ENCODE data around the gene SERPINB5. TPM values are rescaled to one million over a fixed set of nuclear protein-coding genes. Genes with fewer than 3 reads are reported as not detected.

Gene SERPINB5
- total and polyA plus RNA-seq, 2 donors = 5.6 to 27.1 TPM

DNA sequence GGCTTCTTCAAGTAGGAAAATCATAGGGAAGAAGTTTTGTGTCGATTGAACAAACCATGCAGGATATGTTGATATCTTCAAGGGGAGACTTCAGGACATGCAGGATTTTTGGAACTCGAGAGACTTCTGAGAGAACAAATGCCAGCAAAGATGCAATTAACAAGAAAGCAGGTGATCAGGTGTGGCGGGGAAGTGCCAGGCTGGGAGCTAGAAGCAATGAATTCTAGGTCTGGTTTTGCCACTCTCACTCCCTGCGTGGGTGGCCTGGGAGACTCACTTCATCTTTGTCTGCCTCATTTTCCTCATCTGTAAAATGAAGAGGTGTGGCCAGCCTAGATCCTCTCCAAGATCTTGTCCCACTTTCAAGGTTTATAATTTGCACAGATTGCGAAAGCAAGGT is 3.1 kb downstream of the SERPINB5 start:
- H3K36me3 ChIP-seq (ENCODE audit: insufficient read depth) = no peaks in the 10 kb centered on the region
- no peaks in the 10 kb centered on the region for H3K4me1 ChIP-seq (ENCODE audit: insufficient read depth)
- no peak for DNase-seq (ENCODE audit: extremely low spot score)
- H3K4me3 ChIP-seq (ENCODE audit: low read depth, low read length) = no peak overlapping the region
- WGBS = 81% methylated on average over 5 of the region's 5 CpGs
- H3K27ac ChIP-seq (ENCODE audit: low read depth) = no peak overlapping the region

DNA sequence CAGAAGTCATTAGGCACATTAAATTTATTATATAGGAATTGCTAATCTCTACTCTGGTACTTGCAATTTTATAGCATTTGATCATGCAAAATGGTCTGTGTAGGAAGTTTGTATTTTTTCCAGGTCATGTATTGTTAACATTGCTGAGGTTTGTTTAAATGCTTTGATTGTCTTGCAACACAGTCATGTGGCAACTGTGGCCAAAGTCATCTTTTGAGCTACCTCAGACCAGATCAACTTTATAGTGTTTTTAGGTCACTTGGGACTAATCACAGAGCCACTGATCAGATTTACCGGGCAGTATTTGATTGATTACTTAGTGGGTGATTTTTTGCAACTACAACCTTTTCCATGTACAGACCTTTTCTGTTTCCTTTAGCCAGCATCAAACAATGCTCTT is 3.7 kb downstream of the SERPINB5 start:
- Histone ChIP-seq H3K4me1 (ENCODE audit: insufficient read depth) (no peaks in the 10 kb centered on the region), H3K4me3 (ENCODE audit: low read depth, low read length) (no peak overlapping the region), H3K27ac (ENCODE audit: low read depth) (no peak overlapping the region), H3K36me3 (ENCODE audit: insufficient read depth) (no peaks in the 10 kb centered on the region)
- DNase-seq (ENCODE audit: extremely low spot score) = no peak
- 85% methylated on average over 1 of the region's 1 CpG for WGBS

DNA sequence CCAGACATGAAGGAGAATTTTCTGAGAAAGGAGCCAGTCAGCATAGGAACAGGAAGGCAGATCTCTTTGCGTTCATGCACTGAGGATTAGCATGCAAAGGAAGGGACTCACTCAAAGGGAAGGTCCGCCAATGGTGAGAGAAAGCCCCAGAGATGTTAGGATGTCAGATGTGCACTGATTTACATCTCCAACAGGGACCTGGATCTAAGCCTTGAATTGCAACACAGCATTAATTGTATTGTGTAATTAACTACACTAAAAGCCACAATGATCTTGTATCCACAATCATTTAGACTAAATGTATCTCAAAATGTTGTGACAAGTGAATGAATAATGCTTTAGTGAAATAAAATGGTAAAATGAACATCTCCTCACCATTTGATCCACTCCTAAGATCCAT is 4.2 kb downstream of the SERPINB5 start:
- Histone ChIP-seq H3K27ac (ENCODE audit: low read depth) (no peak overlapping the region), H3K4me1 (ENCODE audit: insufficient read depth) (no peaks in the 10 kb centered on the region), H3K36me3 (ENCODE audit: insufficient read depth) (no peaks in the 10 kb centered on the region), H3K4me3 (ENCODE audit: low read depth, low read length) (no peak overlapping the region)
- WGBS = 78% methylated on average over 2 of the region's 2 CpGs
- DNase-seq (ENCODE audit: extremely low spot score) = no peak

DNA sequence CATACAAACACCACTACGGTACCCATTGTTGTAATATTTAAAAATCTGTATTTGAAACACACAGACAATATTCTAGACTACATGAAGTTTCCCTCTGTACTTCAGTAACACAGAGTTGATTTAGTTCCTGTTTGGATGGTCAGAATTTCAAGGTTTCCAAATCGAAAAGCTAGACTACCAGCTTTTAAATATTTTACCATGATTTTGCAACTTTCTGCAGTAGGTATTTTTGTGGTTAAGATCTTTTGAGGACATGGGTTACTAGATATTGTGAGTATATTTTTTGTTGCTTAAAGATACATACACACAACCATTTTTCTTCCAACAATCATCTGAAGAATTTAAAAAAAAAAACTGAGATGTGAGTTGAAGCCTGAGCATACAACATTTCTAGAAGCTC is 10.9 kb downstream of the SERPINB5 start:
- DNase-seq (ENCODE audit: extremely low spot score) = no peak
- Histone ChIP-seq H3K36me3 (ENCODE audit: insufficient read depth) (no peaks in the 10 kb centered on the region), H3K4me3 (ENCODE audit: low read depth, low read length) (no peak overlapping the region), H3K27ac (ENCODE audit: low read depth) (no peak overlapping the region), H3K4me1 (ENCODE audit: insufficient read depth) (no peaks in the 10 kb centered on the region)
- 61% methylated on average over 2 of the region's 2 CpGs for WGBS

DNA sequence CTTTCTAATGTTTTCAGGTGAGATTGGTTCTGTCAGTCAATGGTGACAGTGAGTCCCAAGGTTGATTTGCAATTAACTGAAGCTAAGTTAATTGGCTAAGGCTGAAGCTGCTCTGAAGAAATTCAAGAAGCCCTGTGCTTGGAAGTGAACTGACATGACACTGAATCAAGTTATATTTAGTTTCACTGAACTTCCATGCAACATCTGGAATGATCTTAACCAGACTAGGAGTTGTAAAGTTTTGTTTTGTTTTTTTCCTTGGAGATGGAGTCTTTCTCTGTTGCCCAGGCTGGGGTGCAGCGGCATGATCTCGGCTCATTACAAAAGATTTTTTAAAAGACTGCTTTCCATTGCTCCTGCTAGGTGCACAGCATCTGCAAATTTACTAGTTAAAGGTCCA is 11.4 kb downstream of the SERPINB5 start:
- Histone ChIP-seq H3K27ac (ENCODE audit: low read depth) (no peak overlapping the region), H3K4me1 (ENCODE audit: insufficient read depth) (no peaks in the 10 kb centered on the region), H3K4me3 (ENCODE audit: low read depth, low read length) (no peak overlapping the region), H3K36me3 (ENCODE audit: insufficient read depth) (no peaks in the 10 kb centered on the region)
- 16% methylated on average over 2 of the region's 2 CpGs for WGBS
- DNase-seq (ENCODE audit: extremely low spot score) = no peak

DNA sequence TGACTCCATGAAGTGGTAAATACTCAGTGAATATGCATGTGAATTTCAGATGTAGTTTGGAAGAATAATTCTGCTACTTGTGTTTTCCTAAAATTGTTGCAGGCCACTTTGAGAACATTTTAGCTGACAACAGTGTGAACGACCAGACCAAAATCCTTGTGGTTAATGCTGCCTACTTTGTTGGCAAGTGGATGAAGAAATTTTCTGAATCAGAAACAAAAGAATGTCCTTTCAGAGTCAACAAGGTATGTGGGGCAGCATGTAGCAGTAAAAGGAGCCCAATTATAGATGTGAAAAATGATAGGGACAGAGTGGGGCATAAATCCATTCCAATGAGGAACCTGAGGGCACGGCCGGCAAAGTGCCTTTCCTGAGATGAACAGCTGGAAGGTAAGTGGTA is 16.1 kb downstream of the SERPINB5 start:
- no peak for DNase-seq (ENCODE audit: extremely low spot score)
- Histone ChIP-seq H3K4me1 (ENCODE audit: insufficient read depth) (no peaks in the 10 kb centered on the region), H3K4me3 (ENCODE audit: low read depth, low read length) (no peak overlapping the region), H3K27ac (ENCODE audit: low read depth) (peak overlapping the region; percentile 10), H3K36me3 (ENCODE audit: insufficient read depth) (no peaks in the 10 kb centered on the region)
- WGBS = 74% methylated on average over 3 of the region's 3 CpGs

DNA sequence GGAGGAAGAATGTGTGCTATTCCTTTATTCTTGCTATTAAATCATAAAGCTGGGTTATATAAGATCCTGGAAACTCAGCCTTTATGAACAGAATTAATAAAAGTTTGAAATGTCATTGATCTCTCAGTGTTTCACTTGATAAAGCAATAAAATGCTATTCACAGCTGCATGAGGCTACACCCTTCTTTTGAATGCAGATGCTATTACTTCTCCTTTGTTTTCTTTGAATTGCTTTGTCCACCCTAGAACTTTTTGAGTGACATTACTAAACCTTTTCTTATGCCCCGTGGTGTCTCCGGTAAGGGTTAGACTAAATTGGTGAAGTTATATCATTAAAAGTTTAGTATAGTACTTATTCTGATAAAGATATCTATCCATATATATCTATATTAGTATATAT is 18.9 kb downstream of the SERPINB5 start:
- DNase-seq (ENCODE audit: extremely low spot score) = no peak
- H3K27ac ChIP-seq (ENCODE audit: low read depth) = no peak overlapping the region
- H3K4me1 ChIP-seq (ENCODE audit: insufficient read depth) = no peaks in the 10 kb centered on the region
- WGBS = 89% methylated on average over 2 of the region's 2 CpGs
- H3K36me3 ChIP-seq (ENCODE audit: insufficient read depth) = peaks cover 2% of the 10 kb centered on the region
- H3K4me3 ChIP-seq (ENCODE audit: low read depth, low read length) = no peak overlapping the region

DNA sequence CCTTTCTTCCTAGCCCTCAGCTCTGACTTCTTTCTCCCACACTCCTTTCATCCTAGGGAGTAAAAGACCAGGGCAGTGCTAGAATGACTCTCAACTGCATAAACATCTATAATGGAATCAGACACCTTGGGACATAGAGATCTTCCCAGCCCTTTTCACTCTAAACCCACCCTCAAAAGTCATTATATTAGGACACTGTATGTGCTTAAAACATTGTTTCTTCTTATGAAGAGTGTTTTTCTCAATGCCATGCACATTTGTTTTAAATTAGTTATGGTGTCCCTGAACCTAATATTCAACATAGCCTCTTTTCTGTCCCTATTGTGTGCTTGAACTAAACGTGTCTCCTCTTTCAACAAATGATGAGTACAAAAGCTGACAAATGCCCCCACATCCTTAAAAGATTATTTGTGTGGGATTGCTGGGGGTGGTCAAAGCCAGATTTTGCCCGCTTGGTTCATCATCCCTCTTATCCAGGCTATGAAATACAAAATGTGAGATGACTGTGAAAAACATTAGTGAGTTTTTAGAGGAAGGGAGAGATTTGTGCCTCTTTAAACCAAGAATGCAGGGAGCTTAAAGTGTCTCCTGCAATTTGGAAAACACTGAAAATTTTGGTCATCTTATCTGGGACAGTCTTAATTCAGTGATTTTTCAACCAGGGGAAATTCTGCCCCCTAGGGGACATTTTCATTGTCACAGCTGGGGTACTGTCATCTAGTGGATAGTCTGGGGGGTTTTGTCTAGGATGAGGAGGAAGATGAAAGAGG is 29.0 kb downstream of the SERPINB5 start:
- H3K27ac ChIP-seq (ENCODE audit: low read depth) = no peak overlapping the region
- H3K4me1 ChIP-seq (ENCODE audit: insufficient read depth) = no peaks in the 10 kb centered on the region
- DNase-seq (ENCODE audit: extremely low spot score) = no peak
- H3K4me3 ChIP-seq (ENCODE audit: low read depth, low read length) = no peak overlapping the region
- WGBS = 44% methylated on average over 2 of the region's 2 CpGs
- H3K36me3 ChIP-seq (ENCODE audit: insufficient read depth) = no peaks in the 10 kb centered on the region

DNA sequence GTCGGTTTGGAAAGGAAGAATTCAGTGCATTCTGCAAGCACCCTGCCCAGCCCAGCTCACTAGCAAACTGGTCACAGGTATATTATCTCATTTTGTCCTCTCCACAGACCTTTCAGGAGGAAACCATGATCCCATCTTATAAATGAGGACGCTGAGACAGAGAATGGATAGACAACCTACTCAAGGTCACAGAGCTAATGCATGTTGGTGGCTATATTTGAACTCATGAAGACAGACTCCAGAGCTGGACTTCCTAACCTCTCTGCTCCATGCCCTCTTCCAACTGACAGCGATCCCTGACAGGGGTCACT is 29.5 kb downstream of the SERPINB5 start:
- DNase-seq (ENCODE audit: extremely low spot score) = no peak
- no peak overlapping the region for H3K27ac ChIP-seq (ENCODE audit: low read depth)
- 61% methylated on average over 3 of the region's 3 CpGs for WGBS
- no peaks in the 10 kb centered on the region for H3K36me3 ChIP-seq (ENCODE audit: insufficient read depth)
- no peak overlapping the region for H3K4me3 ChIP-seq (ENCODE audit: low read depth, low read length)
- no peaks in the 10 kb centered on the region for H3K4me1 ChIP-seq (ENCODE audit: insufficient read depth)

DNA sequence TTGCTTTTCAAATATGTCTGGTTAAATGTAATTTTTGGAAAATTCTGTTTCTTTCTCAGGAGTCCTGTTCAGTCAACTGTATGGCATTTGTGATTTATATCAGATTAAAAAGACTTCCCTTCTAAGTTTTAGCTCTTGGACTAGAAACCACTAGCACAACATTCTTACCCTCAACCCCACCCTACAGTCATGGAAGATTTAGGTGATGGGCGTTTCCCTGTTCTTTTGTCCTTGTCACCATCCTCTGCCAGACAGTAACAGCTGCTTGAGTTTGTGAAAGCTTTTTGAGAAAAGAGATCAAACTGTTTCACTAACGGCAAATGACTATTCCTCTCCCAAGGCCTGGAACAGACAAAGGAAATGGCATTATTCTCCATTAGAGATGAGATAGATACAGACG is 31.8 kb downstream of the SERPINB5 start:
- no peaks in the 10 kb centered on the region for H3K4me1 ChIP-seq (ENCODE audit: insufficient read depth)
- WGBS = 34% methylated on average over 3 of the region's 3 CpGs
- H3K36me3 ChIP-seq (ENCODE audit: insufficient read depth) = no peaks in the 10 kb centered on the region
- no peak for DNase-seq (ENCODE audit: extremely low spot score)
- H3K27ac ChIP-seq (ENCODE audit: low read depth) = no peak overlapping the region
- H3K4me3 ChIP-seq (ENCODE audit: low read depth, low read length) = no peak overlapping the region

DNA sequence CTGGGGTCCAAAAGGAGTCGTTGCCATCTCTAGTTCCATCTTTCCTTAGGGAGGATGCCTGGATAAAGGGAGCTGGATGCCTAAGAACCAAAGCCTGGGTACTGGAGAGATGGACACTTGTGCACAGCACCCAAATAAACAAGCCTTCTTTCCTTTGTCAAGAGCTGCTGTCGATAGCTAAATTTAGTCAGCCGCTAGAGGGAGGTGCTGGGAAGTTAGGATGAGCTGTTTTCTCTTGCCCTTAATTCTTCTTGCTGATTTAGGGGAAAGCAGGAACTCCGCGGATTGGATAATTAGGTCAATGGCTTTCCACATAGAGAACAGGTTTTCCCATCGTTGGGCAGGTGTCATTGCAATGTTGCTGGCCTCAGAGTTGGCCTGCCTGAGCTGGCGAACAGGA is 34.5 kb downstream of the SERPINB5 start:
- no peak overlapping the region for H3K27ac ChIP-seq (ENCODE audit: low read depth)
- 31% methylated on average over 7 of the region's 7 CpGs for WGBS
- H3K4me3 ChIP-seq (ENCODE audit: low read depth, low read length) = no peak overlapping the region
- H3K36me3 ChIP-seq (ENCODE audit: insufficient read depth) = no peaks in the 10 kb centered on the region
- H3K4me1 ChIP-seq (ENCODE audit: insufficient read depth) = no peaks in the 10 kb centered on the region
- DNase-seq (ENCODE audit: extremely low spot score) = no peak

DNA sequence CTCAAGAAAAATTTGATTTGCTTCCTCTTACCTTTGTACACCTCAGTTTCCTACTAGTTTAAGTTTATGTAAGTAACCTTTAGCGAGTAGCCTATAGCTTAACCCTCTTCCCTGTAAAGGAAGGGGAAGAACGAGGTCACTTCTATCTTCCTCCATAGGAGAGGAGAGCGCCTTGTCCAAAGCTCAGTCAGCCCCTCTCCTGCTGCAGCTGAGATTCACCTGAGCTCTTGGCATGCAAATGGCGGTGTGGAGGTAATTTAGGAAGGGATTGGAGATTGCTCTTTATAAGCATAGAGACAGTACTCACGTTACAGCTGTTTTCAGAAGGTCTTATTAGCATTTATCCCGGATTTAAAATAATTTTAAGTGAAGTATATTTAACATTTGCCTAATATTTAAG is 37.6 kb downstream of the SERPINB5 start:
- H3K4me3 ChIP-seq (ENCODE audit: low read depth, low read length) = no peak overlapping the region
- no peak overlapping the region for H3K27ac ChIP-seq (ENCODE audit: low read depth)
- no peaks in the 10 kb centered on the region for H3K4me1 ChIP-seq (ENCODE audit: insufficient read depth)
- H3K36me3 ChIP-seq (ENCODE audit: insufficient read depth) = no peaks in the 10 kb centered on the region
- DNase-seq (ENCODE audit: extremely low spot score) = no peak
- 68% methylated on average over 6 of the region's 6 CpGs for WGBS

DNA sequence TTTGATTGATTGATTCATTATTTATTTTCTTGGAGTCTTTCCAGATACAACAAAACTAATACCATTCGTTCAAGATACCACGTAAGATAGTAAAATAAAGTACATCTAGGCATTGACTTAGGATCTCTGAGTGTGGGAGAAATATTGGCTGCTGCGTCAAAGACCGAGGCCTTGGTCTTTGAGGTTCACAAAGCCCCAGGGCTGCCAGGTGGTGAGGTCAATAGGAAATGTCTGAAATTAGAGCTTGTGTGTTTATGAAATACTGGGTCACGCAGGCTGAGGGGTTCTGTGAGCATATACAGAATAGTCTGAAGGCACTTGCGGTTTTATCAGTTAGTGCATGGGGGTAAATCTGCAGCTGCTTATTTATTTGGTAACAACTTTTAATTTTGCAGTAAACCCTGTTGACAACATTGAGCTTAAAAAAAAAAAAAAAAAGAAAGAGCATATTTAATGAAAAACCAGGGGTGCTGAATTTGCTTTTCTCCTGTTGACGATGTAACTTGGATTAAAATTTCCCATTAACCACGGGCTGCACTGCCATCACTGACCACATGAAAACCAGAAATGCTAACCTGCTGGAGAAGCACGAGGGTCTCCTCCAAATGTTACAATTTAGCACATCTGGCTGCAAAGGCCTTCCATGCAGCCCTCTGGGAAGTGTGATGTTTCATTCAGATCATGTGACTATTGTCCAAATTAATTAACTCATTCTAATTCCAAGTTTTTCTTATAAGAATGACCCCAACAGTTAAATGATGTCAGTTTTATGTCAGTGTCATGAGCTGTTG is 38.3 kb downstream of the SERPINB5 start:
- H3K4me3 ChIP-seq (ENCODE audit: low read depth, low read length) = no peak overlapping the region
- H3K27ac ChIP-seq (ENCODE audit: low read depth) = no peak overlapping the region
- no peak for DNase-seq (ENCODE audit: extremely low spot score)
- no peaks in the 10 kb centered on the region for H3K4me1 ChIP-seq (ENCODE audit: insufficient read depth)
- WGBS = 67% methylated on average over 9 of the region's 9 CpGs
- no peaks in the 10 kb centered on the region for H3K36me3 ChIP-seq (ENCODE audit: insufficient read depth)

DNA sequence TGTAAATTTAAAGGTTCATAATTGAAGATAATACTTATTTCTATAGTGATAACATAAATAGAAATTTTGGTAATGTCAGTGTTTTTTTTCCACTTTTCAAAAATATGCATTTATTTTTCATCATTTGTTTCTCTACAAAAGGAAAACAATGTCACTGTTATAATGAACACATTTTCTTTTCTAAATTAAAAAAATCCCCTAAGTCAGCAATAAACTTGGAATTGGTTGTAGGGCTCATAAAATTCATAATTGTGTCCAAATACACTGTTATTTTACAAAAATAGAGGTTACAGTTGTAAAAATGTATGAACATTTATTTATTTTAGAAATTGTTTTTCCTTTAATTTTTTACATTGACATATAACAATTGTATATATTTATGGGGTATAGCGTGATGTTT is 39.0 kb downstream of the SERPINB5 start:
- no peak for DNase-seq (ENCODE audit: extremely low spot score)
- Histone ChIP-seq H3K4me3 (ENCODE audit: low read depth, low read length) (no peak overlapping the region), H3K36me3 (ENCODE audit: insufficient read depth) (no peaks in the 10 kb centered on the region), H3K27ac (ENCODE audit: low read depth) (no peak overlapping the region), H3K4me1 (ENCODE audit: insufficient read depth) (no peaks in the 10 kb centered on the region)
- WGBS = 62% methylated on average over 1 of the region's 1 CpG

Data from urinary bladder (tissue), 4 donors.